Muscle layer of colon (tissue), 2 donors: ENCODE results near the gene DMBT1.

Source experiments
- H3K27ac ChIP-seq: one replicate; pipeline ENCODE4 v1.7.0; 2013; ENCODE audit warnings: low read depth, mild to moderate bottlenecking, low read length, moderate library complexity
- H3K27me3 ChIP-seq, 2 donors: one replicate each; pipeline ENCODE4 v1.7.0; 2013; ENCODE audit warnings: low read length in 2 of 2, mild to moderate bottlenecking in 2 of 2; ENCODE audit not compliant: insufficient read depth in 2 of 2, control insufficient read depth in 1 of 2
- H3K36me3 ChIP-seq: one replicate; pipeline ENCODE4 v1.7.0; 2013; ENCODE audit warnings: mild to moderate bottlenecking, low read length; ENCODE audit not compliant: insufficient read depth
- H3K4me1 ChIP-seq: one replicate; pipeline ENCODE4 v1.7.0; 2013; ENCODE audit warnings: mild to moderate bottlenecking, low read length; ENCODE audit not compliant: insufficient read depth
- H3K4me3 ChIP-seq, 2 donors: one replicate each; pipeline ENCODE4 v1.7.0; 2013; ENCODE audit warnings: low read length in 2 of 2, low read depth in 1 of 2, mild to moderate bottlenecking in 1 of 2, moderate library complexity in 1 of 2
- H3K9ac ChIP-seq: one replicate; pipeline ENCODE4 v1.7.0; 2013; ENCODE audit warnings: low read length
- H3K9me3 ChIP-seq: one replicate; pipeline ENCODE4 v1.7.0; 2013; ENCODE audit warnings: mild to moderate bottlenecking, low read length
- donor health status: abdominal sarcoma.
- donor health status: Adenocarcinoma of cecum.

Gene DMBT1

GRCh38 chr10:122560279-122560804 is at the start of gene DMBT1:
Gene DMBT1 (plus strand): TSS chr10:122560754. CDS start chr10:122560771, 17 bp downstream.
- no peaks in the 10 kb centered on the region for H3K4me1 ChIP-seq
- H3K27ac ChIP-seq: no peak within 1 kb of the TSS
- H3K4me3 ChIP-seq: no peak within 1 kb of the TSS
- H3K9me3 ChIP-seq: no peaks in the 10 kb centered on the region
- H3K36me3 ChIP-seq: no peaks in the 10 kb centered on the region
- no peak within 1 kb of the TSS for H3K9ac ChIP-seq
- no peaks in the 10 kb centered on the region for H3K27me3 ChIP-seq

GRCh38 chr10:122513053-122513452 is 47.5 kb upstream of the DMBT1 start:
- no peaks in the 10 kb centered on the region for H3K27me3 ChIP-seq
- no peaks in the 10 kb centered on the region for H3K4me1 ChIP-seq
- H3K9ac ChIP-seq: no peak overlapping the region
- no peak overlapping the region for H3K27ac ChIP-seq
- H3K36me3 ChIP-seq: peaks cover 55% of the 10 kb centered on the region
- H3K9me3 ChIP-seq: no peaks in the 10 kb centered on the region
- no peak overlapping the region for H3K4me3 ChIP-seq

GRCh38 chr10:122514045-122514840 is 46.3 kb upstream of the DMBT1 start:
- Histone ChIP-seq H3K36me3 (peaks cover 44% of the 10 kb centered on the region), H3K9ac (no peak overlapping the region), H3K9me3 (no peaks in the 10 kb centered on the region), H3K27ac (no peak overlapping the region), H3K4me3 (no peak overlapping the region), H3K27me3 (no peaks in the 10 kb centered on the region), H3K4me1 (no peaks in the 10 kb centered on the region)

GRCh38 chr10:122515022-122515424 is 45.5 kb upstream of the DMBT1 start:
- Histone ChIP-seq H3K4me3 (no peak overlapping the region), H3K4me1 (no peaks in the 10 kb centered on the region), H3K9ac (no peak overlapping the region), H3K27me3 (no peaks in the 10 kb centered on the region), H3K36me3 (peaks cover 36% of the 10 kb centered on the region), H3K27ac (no peak overlapping the region), H3K9me3 (no peaks in the 10 kb centered on the region)

- Histone ChIP-seq H3K36me3 (peaks cover 32% of the 10 kb centered on the region), H3K4me3 (no peak overlapping the region), H3K4me1 (no peaks in the 10 kb centered on the region), H3K9ac (no peak overlapping the region), H3K27ac (no peak overlapping the region), H3K27me3 (no peaks in the 10 kb centered on the region), H3K9me3 (no peaks in the 10 kb centered on the region)
Observed at GRCh38 chr10:122515588-122516231, 44.8 kb upstream of the DMBT1 start.

GRCh38 chr10:122516734-122517133 is 43.8 kb upstream of the DMBT1 start:
- H3K9ac ChIP-seq: no peak overlapping the region
- no peak overlapping the region for H3K27ac ChIP-seq
- peaks cover 32% of the 10 kb centered on the region for H3K36me3 ChIP-seq
- H3K4me3 ChIP-seq: no peak overlapping the region
- H3K4me1 ChIP-seq: no peaks in the 10 kb centered on the region
- no peaks in the 10 kb centered on the region for H3K27me3 ChIP-seq
- no peaks in the 10 kb centered on the region for H3K9me3 ChIP-seq

- Histone ChIP-seq H3K27ac (no peak overlapping the region), H3K9me3 (no peaks in the 10 kb centered on the region), H3K36me3 (peaks cover 19% of the 10 kb centered on the region), H3K9ac (no peak overlapping the region), H3K4me3 (no peak overlapping the region), H3K4me1 (no peaks in the 10 kb centered on the region), H3K27me3 (no peaks in the 10 kb centered on the region)
Observed at GRCh38 chr10:122519144-122519543, 41.4 kb upstream of the DMBT1 start.

- H3K4me1 ChIP-seq: no peaks in the 10 kb centered on the region
- no peak overlapping the region for H3K9ac ChIP-seq
- H3K27me3 ChIP-seq: no peaks in the 10 kb centered on the region
- H3K27ac ChIP-seq: no peak overlapping the region
- peaks cover 14% of the 10 kb centered on the region for H3K36me3 ChIP-seq
- H3K9me3 ChIP-seq: no peaks in the 10 kb centered on the region
- H3K4me3 ChIP-seq: no peak overlapping the region
Observed at GRCh38 chr10:122519873-122520272, 40.7 kb upstream of the DMBT1 start.

GRCh38 chr10:122521011-122521410 is 39.5 kb upstream of the DMBT1 start:
- H3K9ac ChIP-seq: no peak overlapping the region
- no peaks in the 10 kb centered on the region for H3K27me3 ChIP-seq
- H3K9me3 ChIP-seq: no peaks in the 10 kb centered on the region
- peaks cover 7% of the 10 kb centered on the region for H3K36me3 ChIP-seq
- H3K4me3 ChIP-seq: no peak overlapping the region
- H3K27ac ChIP-seq: no peak overlapping the region
- H3K4me1 ChIP-seq: no peaks in the 10 kb centered on the region

GRCh38 chr10:122524811-122525210 is 35.7 kb upstream of the DMBT1 start:
- Histone ChIP-seq H3K27me3 (no peaks in the 10 kb centered on the region), H3K4me3 (no peak overlapping the region), H3K9me3 (no peaks in the 10 kb centered on the region), H3K4me1 (no peaks in the 10 kb centered on the region), H3K9ac (no peak overlapping the region), H3K27ac (no peak overlapping the region), H3K36me3 (no peaks in the 10 kb centered on the region)

GRCh38 chr10:122525788-122526187 is 34.8 kb upstream of the DMBT1 start:
- no peak overlapping the region for H3K9ac ChIP-seq

More at GRCh38 chr10:122525788-122526187, 34.8 kb upstream of the DMBT1 start:
- no peaks in the 10 kb centered on the region for H3K27me3 ChIP-seq
- no peaks in the 10 kb centered on the region for H3K4me1 ChIP-seq
- no peak overlapping the region for H3K27ac ChIP-seq
- no peaks in the 10 kb centered on the region for H3K9me3 ChIP-seq
- no peaks in the 10 kb centered on the region for H3K36me3 ChIP-seq
- H3K4me3 ChIP-seq: no peak overlapping the region
